Glutamatergic neuron (in vitro differentiated cells): ENCODE results near the gene SCG5. TPM values are rescaled to one million over a fixed set of nuclear protein-coding genes. Genes with fewer than 3 reads are reported as not detected.

ENCODE experiments used
- DNase-seq: peaks from one replicate; pipeline ENCODE4 v3.0.0; 2022
- H3K27ac Mint-ChIP-seq: one replicate; pipeline ENCODE4 v1.8.0; 2020; ENCODE audit warnings: mild to moderate bottlenecking, mixed read lengths, inconsistent platforms; ENCODE audit not compliant: unreplicated experiment
- H3K27me3 Mint-ChIP-seq: one replicate; pipeline ENCODE4 v1.8.0; 2020; ENCODE audit warnings: mild to moderate bottlenecking, moderate library complexity, mixed read lengths, inconsistent platforms; ENCODE audit not compliant: unreplicated experiment
- H3K36me3 Mint-ChIP-seq: one replicate; pipeline ENCODE4 v1.8.0; 2020; ENCODE audit warnings: mild to moderate bottlenecking, mixed read lengths, inconsistent platforms; ENCODE audit not compliant: unreplicated experiment
- H3K4me1 Mint-ChIP-seq: one replicate; pipeline ENCODE4 v1.8.0; 2020; ENCODE audit warnings: mild to moderate bottlenecking, low read depth, mixed read lengths, inconsistent platforms; ENCODE audit not compliant: unreplicated experiment
- H3K4me3 Mint-ChIP-seq: one replicate; pipeline ENCODE4 v1.8.0; 2020; ENCODE audit warnings: mild to moderate bottlenecking, mixed read lengths, inconsistent platforms; ENCODE audit not compliant: unreplicated experiment
- H3K9me3 Mint-ChIP-seq: one replicate; pipeline ENCODE4 v1.8.0; 2020; ENCODE audit warnings: mild to moderate bottlenecking, moderate library complexity, mixed read lengths, inconsistent platforms; ENCODE audit not compliant: unreplicated experiment
- CTCF ChIP-seq: fragments of 200-600 bp; sonication (generic); IDR thresholded peaks from one replicate; pipeline ENCODE4 v1.5.0; 2021; ENCODE audit not compliant: partially characterized antibody, unreplicated experiment
- total RNA-seq: library from RNA; stranded (reverse); fragmentation: NEBNext Ultra II Directional; extraction: Animal tissue kit (Norgen Biotek cat#: 25700); gene quantifications from one replicate; pipeline ENCODE4 v1.2.1, GENCODE V29; 2021; ENCODE audit not compliant: unreplicated experiment

SCG5 gene
- total RNA-seq, 1 donor from 2014 or later: 46.0 TPM

GRCh38 chr15:32718227-32718820 is 76.8 kb downstream of the SCG5 start:
- Mint-ChIP-seq H3K36me3 (no peaks in the 10 kb centered on the region), H3K27me3 (peaks cover 23% of the 10 kb centered on the region), H3K4me3 (peak overlapping the region; percentile 77), H3K9me3 (peaks cover 4% of the 10 kb centered on the region), H3K27ac (no peak overlapping the region), H3K4me1 (peaks cover 3% of the 10 kb centered on the region)
- peak; percentile 36 for DNase-seq
- TF ChIP-seq CTCF: no peak

- H3K9me3 Mint-ChIP-seq: peaks cover 4% of the 10 kb centered on the region
- H3K4me1 Mint-ChIP-seq: peaks cover 3% of the 10 kb centered on the region
- H3K4me3 Mint-ChIP-seq: peak overlapping the region; percentile 43
- no peak for TF ChIP-seq CTCF
- DNase-seq: peak; percentile 40
- peaks cover 23% of the 10 kb centered on the region for H3K27me3 Mint-ChIP-seq
- no peaks in the 10 kb centered on the region for H3K36me3 Mint-ChIP-seq
- H3K27ac Mint-ChIP-seq: no peak overlapping the region
Measured at GRCh38 chr15:32718821-32719716, 77.6 kb downstream of the SCG5 start.

GRCh38 chr15:32721596-32721995 is 80.1 kb downstream of the SCG5 start:
- Mint-ChIP-seq H3K9me3 (peaks cover 4% of the 10 kb centered on the region), H3K36me3 (no peaks in the 10 kb centered on the region), H3K4me3 (no peak overlapping the region), H3K4me1 (peaks cover 3% of the 10 kb centered on the region), H3K27ac (no peak overlapping the region), H3K27me3 (peaks cover 13% of the 10 kb centered on the region)
- TF ChIP-seq CTCF: no peak
- no peak for DNase-seq

GRCh38 chr15:32722136-32722535 is 80.6 kb downstream of the SCG5 start:
- no peak for DNase-seq
- H3K4me3 Mint-ChIP-seq: no peak overlapping the region
- H3K4me1 Mint-ChIP-seq: peaks cover 3% of the 10 kb centered on the region
- TF ChIP-seq CTCF: no peak
- H3K36me3 Mint-ChIP-seq: no peaks in the 10 kb centered on the region
- H3K9me3 Mint-ChIP-seq: peaks cover 4% of the 10 kb centered on the region
- H3K27me3 Mint-ChIP-seq: peaks cover 11% of the 10 kb centered on the region
- H3K27ac Mint-ChIP-seq: no peak overlapping the region
